Adipocyte (in vitro differentiated cells): ENCODE results near the gene TNFSF4.

Experiments used
- DNase-seq: peaks from one replicate; pipeline ENCODE4 v3.0.0-alpha.2; 2015; ENCODE audit warnings: low read depth
- H3K27me3 ChIP-seq: replicated peaks from 2 replicates; pipeline ENCODE4 v1.7.0; 2013; ENCODE audit warnings: mild to moderate bottlenecking, low read length, moderate library complexity; ENCODE audit not compliant: control insufficient read depth, insufficient read depth
- H3K36me3 ChIP-seq: 2 replicates; pipeline ENCODE4 v1.7.0; 2013; ENCODE audit warnings: low read length, mild to moderate bottlenecking, moderate library complexity; ENCODE audit not compliant: control insufficient read depth, insufficient read depth, severe bottlenecking
- H3K4me1 ChIP-seq: 2 replicates; pipeline ENCODE4 v1.7.0; 2013; ENCODE audit warnings: mild to moderate bottlenecking, low read length, moderate library complexity; ENCODE audit not compliant: control insufficient read depth, insufficient read depth
- H3K4me3 ChIP-seq: 2 replicates; pipeline ENCODE4 v1.7.0; 2013; ENCODE audit warnings: mild to moderate bottlenecking, low read length, moderate library complexity
- H3K9ac ChIP-seq: 2 replicates; pipeline ENCODE4 v1.7.0; 2013; ENCODE audit warnings: mild to moderate bottlenecking, low read length, moderate library complexity
- H3K9me3 ChIP-seq: 2 replicates; pipeline ENCODE4 v1.7.0; 2013; ENCODE audit warnings: mild to moderate bottlenecking, low read length, moderate library complexity; ENCODE audit not compliant: control insufficient read depth

Gene TNFSF4

GRCh38 chr1:173206816-173207568 is at the start of gene TNFSF4:
Gene TNFSF4, minus strand, starts transcription at chr1:173207331. Its CDS starts 155 bp downstream, at chr1:173207176.
- H3K9me3 ChIP-seq = no peaks in the 10 kb centered on the region
- H3K9ac ChIP-seq = peak within 1 kb of the TSS; percentile 30
- DNase-seq = no peak
- H3K4me3 ChIP-seq = peak within 1 kb of the TSS; percentile 55
- H3K4me1 ChIP-seq = peaks cover 27% of the 10 kb centered on the region
- H3K27me3 ChIP-seq = no peaks in the 10 kb centered on the region
- no peaks in the 10 kb centered on the region for H3K36me3 ChIP-seq

- H3K36me3 ChIP-seq = no peaks in the 10 kb centered on the region
- peaks cover 10% of the 10 kb centered on the region for H3K9me3 ChIP-seq
- H3K27me3 ChIP-seq = no peaks in the 10 kb centered on the region
- no peak overlapping the region for H3K9ac ChIP-seq
- no peak overlapping the region for H3K4me3 ChIP-seq
- DNase-seq = peak; percentile 71
- no peaks in the 10 kb centered on the region for H3K4me1 ChIP-seq
These were observed 48.2 kb upstream of the TNFSF4 start for GRCh38 chr1:173255214-173255813.

GRCh38 chr1:173253046-173253445 is 45.9 kb upstream of the TNFSF4 start:
- H3K4me3 ChIP-seq = no peak overlapping the region
- no peak for DNase-seq
- no peaks in the 10 kb centered on the region for H3K27me3 ChIP-seq
- H3K9ac ChIP-seq = no peak overlapping the region
- no peaks in the 10 kb centered on the region for H3K9me3 ChIP-seq
- no peaks in the 10 kb centered on the region for H3K4me1 ChIP-seq
- H3K36me3 ChIP-seq = no peaks in the 10 kb centered on the region

GRCh38 chr1:173249349-173249748 is 42.2 kb upstream of the TNFSF4 start:
- no peaks in the 10 kb centered on the region for H3K36me3 ChIP-seq
- no peak overlapping the region for H3K4me3 ChIP-seq
- no peaks in the 10 kb centered on the region for H3K9me3 ChIP-seq
- H3K4me1 ChIP-seq = no peaks in the 10 kb centered on the region
- no peak overlapping the region for H3K9ac ChIP-seq
- no peaks in the 10 kb centered on the region for H3K27me3 ChIP-seq
- DNase-seq = peak; percentile 51

- H3K4me3 ChIP-seq = no peak overlapping the region
- no peaks in the 10 kb centered on the region for H3K4me1 ChIP-seq
- DNase-seq = no peak
- H3K9ac ChIP-seq = no peak overlapping the region
- H3K9me3 ChIP-seq = peaks cover 4% of the 10 kb centered on the region
- no peaks in the 10 kb centered on the region for H3K36me3 ChIP-seq
- H3K27me3 ChIP-seq = no peaks in the 10 kb centered on the region
These were observed 41.3 kb upstream of the TNFSF4 start for GRCh38 chr1:173248247-173248940.

- H3K36me3 ChIP-seq = no peaks in the 10 kb centered on the region
- DNase-seq = no peak
- peaks cover 13% of the 10 kb centered on the region for H3K9me3 ChIP-seq
- H3K4me1 ChIP-seq = no peaks in the 10 kb centered on the region
- no peak overlapping the region for H3K9ac ChIP-seq
- H3K27me3 ChIP-seq = no peaks in the 10 kb centered on the region
- no peak overlapping the region for H3K4me3 ChIP-seq
These were observed 38.8 kb upstream of the TNFSF4 start for GRCh38 chr1:173245892-173246291.

- Histone ChIP-seq H3K4me3 (no peak overlapping the region), H3K36me3 (peaks cover 6% of the 10 kb centered on the region), H3K4me1 (no peaks in the 10 kb centered on the region), H3K27me3 (no peaks in the 10 kb centered on the region), H3K9ac (no peak overlapping the region), H3K9me3 (peaks cover 17% of the 10 kb centered on the region)
- DNase-seq = no peak
These were observed 36.2 kb upstream of the TNFSF4 start for GRCh38 chr1:173243300-173243699.

GRCh38 chr1:173241528-173242347 is 34.6 kb upstream of the TNFSF4 start:
- Histone ChIP-seq H3K9me3 (peaks cover 17% of the 10 kb centered on the region), H3K4me3 (no peak overlapping the region), H3K27me3 (no peaks in the 10 kb centered on the region)

GRCh38 chr1:173240609-173241008 is 33.5 kb upstream of the TNFSF4 start:
- Histone ChIP-seq H3K36me3 (peaks cover 6% of the 10 kb centered on the region), H3K4me3 (no peak overlapping the region), H3K4me1 (no peaks in the 10 kb centered on the region), H3K9ac (no peak overlapping the region), H3K9me3 (peaks cover 17% of the 10 kb centered on the region), H3K27me3 (no peaks in the 10 kb centered on the region)
- no peak for DNase-seq

More at GRCh38 chr1:173241528-173242347, 34.6 kb upstream of the TNFSF4 start:
- H3K9ac ChIP-seq = no peak overlapping the region
- H3K36me3 ChIP-seq = peaks cover 6% of the 10 kb centered on the region
- no peaks in the 10 kb centered on the region for H3K4me1 ChIP-seq
- peak; percentile 36 for DNase-seq

GRCh38 chr1:173239058-173239457 is 31.9 kb upstream of the TNFSF4 start:
- Histone ChIP-seq H3K9ac (no peak overlapping the region), H3K27me3 (no peaks in the 10 kb centered on the region), H3K36me3 (peaks cover 6% of the 10 kb centered on the region), H3K4me3 (no peak overlapping the region), H3K4me1 (no peaks in the 10 kb centered on the region), H3K9me3 (peaks cover 17% of the 10 kb centered on the region)
- DNase-seq = no peak

GRCh38 chr1:173234899-173235298 is 27.8 kb upstream of the TNFSF4 start:
- no peak overlapping the region for H3K4me3 ChIP-seq
- no peak overlapping the region for H3K9ac ChIP-seq
- peaks cover 6% of the 10 kb centered on the region for H3K36me3 ChIP-seq
- no peaks in the 10 kb centered on the region for H3K27me3 ChIP-seq
- H3K9me3 ChIP-seq = no peaks in the 10 kb centered on the region
- DNase-seq = no peak
- H3K4me1 ChIP-seq = no peaks in the 10 kb centered on the region
